ENCODE measurements around the gene AKAP10. TPM values are rescaled to one million over a fixed set of nuclear protein-coding genes. Genes with fewer than 3 reads are reported as not detected.
"Not testable (repeated sequence)": the region's sequence is repeated elsewhere in the genome, so short reads cannot be mapped to it uniquely, and the experiment has no call there.

The AKAP10 gene
- total RNA-seq, result 10 to 100 TPM; 16.9 to 26.7 (median 21.3) TPM

- TF ChIP-seq CTCF (IDR thresholded peaks at IDR 0.05) (no peak), EP300 (IDR thresholded peaks at IDR 0.05) (no peak), POLR2AphosphoS5 (IDR thresholded peaks at IDR 0.05) (peak in 1 of 3 donors; percentile 77), POLR2A (IDR thresholded peaks at IDR 0.05) (peak in 1 of 2 donors; percentile 63)
- no peaks in the 10 kb centered on the region for H3K36me3 ChIP-seq
- peak; percentile 96 to 97 for DNase-seq (ENCODE audit: low spot score in 2 of 2)
Measured at GRCh38 chr17:19977293-19978208, at the start of gene AKAP10. Gene AKAP10 (minus strand): TSS chr17:19977828. CDS start chr17:19977679, 149 bp downstream.

GRCh38 chr17:20026960-20027359, 49.3 kb upstream of the AKAP10 start:
- Histone ChIP-seq H3K4me3 (no peak overlapping the region), H3K27ac (no peak overlapping the region), H3K4me1 (no peaks in the 10 kb centered on the region), H3K27me3 (no peaks in the 10 kb centered on the region), H3K9me3 (no peaks in the 10 kb centered on the region), H3K36me3 (no peaks in the 10 kb centered on the region)
- DNase-seq (ENCODE audit: low spot score in 2 of 2), result no peak
- TF ChIP-seq EP300 (IDR thresholded peaks at IDR 0.05), result no peak
- TF ChIP-seq POLR2AphosphoS5 (IDR thresholded peaks at IDR 0.05), result no peak
- TF ChIP-seq CTCF (IDR thresholded peaks at IDR 0.05), result no peak
- TF ChIP-seq POLR2A (IDR thresholded peaks at IDR 0.05), result no peak

More at GRCh38 chr17:19977293-19978208, at the start of gene AKAP10:
- H3K4me3 ChIP-seq, result peak within 1 kb of the TSS; percentile 88
- no peaks in the 10 kb centered on the region for H3K27me3 ChIP-seq
- WGBS, result 0% methylated on average over 32 of the region's 75 CpGs
- H3K4me1 ChIP-seq, result peaks cover 33% of the 10 kb centered on the region
- H3K9me3 ChIP-seq, result no peaks in the 10 kb centered on the region
- H3K27ac ChIP-seq, result peak within 1 kb of the TSS; percentile 97

- no peak overlapping the region for H3K4me3 ChIP-seq
- H3K9me3 ChIP-seq, result no peaks in the 10 kb centered on the region
- DNase-seq (ENCODE audit: low spot score in 2 of 2), result no peak
- no peaks in the 10 kb centered on the region for H3K27me3 ChIP-seq
- H3K36me3 ChIP-seq, result no peaks in the 10 kb centered on the region
- no peaks in the 10 kb centered on the region for H3K4me1 ChIP-seq
- 74% methylated on average over 4 of the region's 4 CpGs for WGBS
- no peak overlapping the region for H3K27ac ChIP-seq
- TF ChIP-seq POLR2AphosphoS5 (IDR thresholded peaks at IDR 0.05) (peak in 1 of 3 donors; percentile 32), EP300 (IDR thresholded peaks at IDR 0.05) (no peak)
Measured at GRCh38 chr17:20022701-20023100, 45.1 kb upstream of the AKAP10 start.

- H3K4me1 ChIP-seq; H3K4me3 ChIP-seq; H3K27me3 ChIP-seq; H3K27ac ChIP-seq; H3K36me3 ChIP-seq; H3K9me3 ChIP-seq; DNase-seq (ENCODE audit: low spot score in 2 of 2): not testable (repeated sequence)
- WGBS, result 94% methylated on average over 9 of the region's 32 CpGs
Measured at GRCh38 chr17:20016475-20016992, 38.9 kb upstream of the AKAP10 start.

- Histone ChIP-seq H3K27me3 (peaks cover 4% of the 10 kb centered on the region), H3K27ac (no peak overlapping the region), H3K4me3 (no peak overlapping the region), H3K4me1 (peaks cover 16% of the 10 kb centered on the region), H3K36me3 (no peaks in the 10 kb centered on the region), H3K9me3 (no peaks in the 10 kb centered on the region)
- WGBS, result 86% methylated on average over 2 of the region's 2 CpGs
- no peak for DNase-seq (ENCODE audit: low spot score in 2 of 2)
- TF ChIP-seq EP300 (IDR thresholded peaks at IDR 0.05) (no peak), POLR2A (IDR thresholded peaks at IDR 0.05) (no peak), CTCF (IDR thresholded peaks at IDR 0.05) (no peak), POLR2AphosphoS5 (IDR thresholded peaks at IDR 0.05) (no peak)
Measured at GRCh38 chr17:20012017-20012536, 34.4 kb upstream of the AKAP10 start.

- H3K4me1 ChIP-seq, result peaks cover 16% of the 10 kb centered on the region
- peak overlapping the region; percentile 78 for H3K4me3 ChIP-seq
- 69% methylated on average over 1 of the region's 1 CpG for WGBS
- H3K27ac ChIP-seq, result no peak overlapping the region
- peaks cover 4% of the 10 kb centered on the region for H3K27me3 ChIP-seq
- no peaks in the 10 kb centered on the region for H3K9me3 ChIP-seq
- DNase-seq (ENCODE audit: low spot score in 2 of 2), result no peak
- H3K36me3 ChIP-seq, result no peaks in the 10 kb centered on the region
- TF ChIP-seq CTCF (IDR thresholded peaks at IDR 0.05) (no peak), EP300 (IDR thresholded peaks at IDR 0.05) (no peak), POLR2A (IDR thresholded peaks at IDR 0.05) (no peak), POLR2AphosphoS5 (IDR thresholded peaks at IDR 0.05) (no peak)
Measured at GRCh38 chr17:20010936-20011335, 33.3 kb upstream of the AKAP10 start.

Measured in suprapubic skin (tissue), 4 donors.